PC-9 (cell line): Measurements from ENCODE around the gene FAM168A.

Source experiments
- CTCF ChIP-seq: fragments of 200-600 bp; sonication (generic); conservative IDR thresholded peaks from 2 replicates; pipeline ENCODE4 v1.6.1; 2017; ENCODE audit warnings: mixed run types, antibody characterized with exemption, mild to moderate bottlenecking, moderate library complexity
- EZH2 ChIP-seq: fragments of 200-600 bp; sonication (generic); IDR thresholded peaks from 2 replicates; pipeline ENCODE4 v1.8.0; 2017; ENCODE audit warnings: antibody characterized with exemption, low read depth

- no peak for TF ChIP-seq CTCF
- no peak for TF ChIP-seq EZH2
Measured at GRCh38 chr11:73612601-73613140, 14.8 kb upstream of the FAM168A start.
